Type B pancreatic cell (in vitro differentiated cells): ENCODE results near the gene CDKAL1. TPM values are rescaled to one million over a fixed set of nuclear protein-coding genes. Genes with fewer than 3 reads are reported as not detected.

Source experiments
- DNase-seq: peaks from one replicate; pipeline ENCODE4 v3.0.0; 2021; ENCODE audit warnings: mixed read lengths; ENCODE audit not compliant: unreplicated experiment; ENCODE audit errors: extremely low spot score
- H3K27ac Mint-ChIP-seq: 2 replicates; pipeline ENCODE4 v1.8.0; 2021; ENCODE audit warnings: mild to moderate bottlenecking, mixed read lengths
- H3K27me3 Mint-ChIP-seq: 2 replicates; pipeline ENCODE4 v1.8.0; 2021; ENCODE audit warnings: mixed read lengths
- H3K36me3 Mint-ChIP-seq: 2 replicates; pipeline ENCODE4 v1.8.0; 2021; ENCODE audit warnings: mixed read lengths
- H3K4me1 Mint-ChIP-seq: one replicate; pipeline ENCODE4 v1.8.0; 2021; ENCODE audit warnings: mixed read lengths; ENCODE audit not compliant: unreplicated experiment
- H3K4me3 Mint-ChIP-seq: 2 replicates; pipeline ENCODE4 v1.8.0; 2021; ENCODE audit warnings: mild to moderate bottlenecking, mixed read lengths
- H3K9me3 Mint-ChIP-seq: 2 replicates; pipeline ENCODE4 v1.8.0; 2021; ENCODE audit warnings: mixed read lengths
- CTCF ChIP-seq: fragments of 200-600 bp; sonication (generic); conservative IDR thresholded peaks from 2 replicates; pipeline ENCODE4 v1.5.0; 2021; ENCODE audit warnings: antibody characterized with exemption, mild to moderate bottlenecking
- long read RNA-seq: library from polyadenylated mRNA; unstranded; transcript quantifications from one replicate; pipeline ENCODE4 v2.0.0, GENCODE V29; 2020
- total RNA-seq: library from RNA; stranded (reverse); gene quantifications from 2 replicates; pipeline ENCODE4 v1.2.1, GENCODE V29; 2021; ENCODE audit warnings: low replicate concordance

The CDKAL1 gene
- 19.2 and 21.0 TPM in 2 replicates for total RNA-seq
- long read RNA-seq, transcript CDKAL1-201 (16 exons, 3,272 nt), result major isoform, 20 of 71 reads
- long read RNA-seq, partial matches to known transcripts, result 5 of 71 reads
- long read RNA-seq, other reads (novel, unspliced or antisense), result 45 of 71 reads

- no peaks in the 10 kb centered on the region for H3K9me3 Mint-ChIP-seq
These were observed at the start of gene CDKAL1 for GRCh38 chr6:20534295-20535262. Gene CDKAL1, plus strand, starts transcription at chr6:20534457. Its CDS starts 11,894 bp downstream, at chr6:20546351.

GRCh38 chr6:20486641-20487040, 47.6 kb upstream of the CDKAL1 start:
- Mint-ChIP-seq H3K9me3 (no peaks in the 10 kb centered on the region), H3K36me3 (peaks cover 60% of the 10 kb centered on the region), H3K4me1 (peaks cover 9% of the 10 kb centered on the region), H3K27ac (no peak overlapping the region), H3K27me3 (no peaks in the 10 kb centered on the region), H3K4me3 (no peak overlapping the region)
- TF ChIP-seq CTCF, result no peak
- DNase-seq, result no peak

More at GRCh38 chr6:20534295-20535262, at the start of gene CDKAL1:
- Mint-ChIP-seq H3K4me3 (peak within 1 kb of the TSS; percentile 99), H3K27me3 (no peaks in the 10 kb centered on the region), H3K4me1 (peaks cover 22% of the 10 kb centered on the region), H3K36me3 (peaks cover 7% of the 10 kb centered on the region), H3K27ac (peak within 1 kb of the TSS; percentile 96)
- DNase-seq, result peak; percentile 82
- TF ChIP-seq CTCF, result no peak

GRCh38 chr6:20487669-20488375, 46.4 kb upstream of the CDKAL1 start:
- H3K9me3 Mint-ChIP-seq, result no peaks in the 10 kb centered on the region
- peaks cover 49% of the 10 kb centered on the region for H3K36me3 Mint-ChIP-seq
- DNase-seq, result no peak
- H3K27ac Mint-ChIP-seq, result no peak overlapping the region
- no peak for TF ChIP-seq CTCF
- no peaks in the 10 kb centered on the region for H3K27me3 Mint-ChIP-seq
- no peak overlapping the region for H3K4me3 Mint-ChIP-seq
- H3K4me1 Mint-ChIP-seq, result peaks cover 8% of the 10 kb centered on the region

GRCh38 chr6:20490591-20490990, 43.7 kb upstream of the CDKAL1 start:
- H3K9me3 Mint-ChIP-seq, result no peaks in the 10 kb centered on the region
- no peak overlapping the region for H3K4me3 Mint-ChIP-seq
- no peak for DNase-seq
- peaks cover 39% of the 10 kb centered on the region for H3K36me3 Mint-ChIP-seq
- no peaks in the 10 kb centered on the region for H3K27me3 Mint-ChIP-seq
- H3K27ac Mint-ChIP-seq, result no peak overlapping the region
- H3K4me1 Mint-ChIP-seq, result no peaks in the 10 kb centered on the region
- no peak for TF ChIP-seq CTCF

- H3K9me3 Mint-ChIP-seq, result no peaks in the 10 kb centered on the region
- H3K4me1 Mint-ChIP-seq, result no peaks in the 10 kb centered on the region
- no peaks in the 10 kb centered on the region for H3K27me3 Mint-ChIP-seq
- no peak overlapping the region for H3K27ac Mint-ChIP-seq
- TF ChIP-seq CTCF, result no peak
- DNase-seq, result no peak
- peaks cover 32% of the 10 kb centered on the region for H3K36me3 Mint-ChIP-seq
- H3K4me3 Mint-ChIP-seq, result no peak overlapping the region
These were observed 42.2 kb upstream of the CDKAL1 start for GRCh38 chr6:20492099-20492498.
